ENCODE results near the gene RIMBP2.

GRCh38 chr12:130382818-130383217 is 333.3 kb downstream of the RIMBP2 start:
- TF ChIP-seq, protein P1, sequence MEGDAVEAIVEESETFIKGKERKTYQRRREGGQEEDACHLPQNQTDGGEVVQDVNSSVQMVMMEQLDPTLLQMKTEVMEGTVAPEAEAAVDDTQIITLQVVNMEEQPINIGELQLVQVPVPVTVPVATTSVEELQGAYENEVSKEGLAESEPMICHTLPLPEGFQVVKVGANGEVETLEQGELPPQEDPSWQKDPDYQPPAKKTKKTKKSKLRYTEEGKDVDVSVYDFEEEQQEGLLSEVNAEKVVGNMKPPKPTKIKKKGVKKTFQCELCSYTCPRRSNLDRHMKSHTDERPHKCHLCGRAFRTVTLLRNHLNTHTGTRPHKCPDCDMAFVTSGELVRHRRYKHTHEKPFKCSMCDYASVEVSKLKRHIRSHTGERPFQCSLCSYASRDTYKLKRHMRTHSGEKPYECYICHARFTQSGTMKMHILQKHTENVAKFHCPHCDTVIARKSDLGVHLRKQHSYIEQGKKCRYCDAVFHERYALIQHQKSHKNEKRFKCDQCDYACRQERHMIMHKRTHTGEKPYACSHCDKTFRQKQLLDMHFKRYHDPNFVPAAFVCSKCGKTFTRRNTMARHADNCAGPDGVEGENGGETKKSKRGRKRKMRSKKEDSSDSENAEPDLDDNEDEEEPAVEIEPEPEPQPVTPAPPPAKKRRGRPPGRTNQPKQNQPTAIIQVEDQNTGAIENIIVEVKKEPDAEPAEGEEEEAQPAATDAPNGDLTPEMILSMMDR (IDR thresholded peaks at IDR 0.05; ENCODE audit: low read length), result no peak
- TF ChIP-seq EZH2 (optimal IDR thresholded peaks at IDR 0.05; ENCODE audit: low read depth, low read length), result no peak
- no peak for TF ChIP-seq EZH2phosphoT487 (IDR thresholded peaks at IDR 0.05; ENCODE audit: low read length)
